Choroid plexus epithelial cell (primary cell): ENCODE measurements around the gene TMEM9.

Experiments used
- DNase-seq: peaks from one replicate; pipeline ENCODE4 v3.0.0-alpha.2; 2010; ENCODE audit warnings: low read depth
- H3K4me3 ChIP-seq: 2 replicates; pipeline ENCODE4 v1.5.1; 2011; ENCODE audit warnings: low read depth, mild to moderate bottlenecking, control low read depth, low read length, moderate library complexity
- TF ChIP-seq, protein P1 (sequence below): conservative IDR thresholded peaks from 2 replicates; pipeline ENCODE4 v1.5.1; 2011; ENCODE audit warnings: low read depth, mild to moderate bottlenecking, control low read depth, inconsistent platforms, low read length, moderate library complexity

The TMEM9 gene

DNA sequence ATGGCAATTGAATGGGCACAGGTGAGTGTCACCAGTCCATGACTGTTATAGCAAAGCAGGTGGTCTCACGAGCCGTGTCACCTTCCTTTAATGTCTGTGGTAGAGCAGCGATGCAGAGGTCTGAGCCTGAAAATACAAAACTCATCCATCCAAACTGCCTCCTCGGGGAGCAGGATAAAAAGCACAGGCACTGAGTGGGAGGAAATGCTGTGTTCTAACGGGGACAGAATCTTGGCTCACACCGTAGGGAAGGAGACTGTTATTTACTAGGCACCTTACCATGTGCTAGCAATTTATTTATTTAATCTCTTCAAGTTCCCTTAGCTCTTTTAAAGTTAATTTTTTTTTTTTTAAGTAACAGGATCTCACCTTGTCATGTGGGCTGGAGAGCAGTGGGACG lies 28.5 kb downstream of the TMEM9 start:
- H3K4me3 ChIP-seq, result no peak overlapping the region
- no peak for DNase-seq
- TF ChIP-seq, protein P1, sequence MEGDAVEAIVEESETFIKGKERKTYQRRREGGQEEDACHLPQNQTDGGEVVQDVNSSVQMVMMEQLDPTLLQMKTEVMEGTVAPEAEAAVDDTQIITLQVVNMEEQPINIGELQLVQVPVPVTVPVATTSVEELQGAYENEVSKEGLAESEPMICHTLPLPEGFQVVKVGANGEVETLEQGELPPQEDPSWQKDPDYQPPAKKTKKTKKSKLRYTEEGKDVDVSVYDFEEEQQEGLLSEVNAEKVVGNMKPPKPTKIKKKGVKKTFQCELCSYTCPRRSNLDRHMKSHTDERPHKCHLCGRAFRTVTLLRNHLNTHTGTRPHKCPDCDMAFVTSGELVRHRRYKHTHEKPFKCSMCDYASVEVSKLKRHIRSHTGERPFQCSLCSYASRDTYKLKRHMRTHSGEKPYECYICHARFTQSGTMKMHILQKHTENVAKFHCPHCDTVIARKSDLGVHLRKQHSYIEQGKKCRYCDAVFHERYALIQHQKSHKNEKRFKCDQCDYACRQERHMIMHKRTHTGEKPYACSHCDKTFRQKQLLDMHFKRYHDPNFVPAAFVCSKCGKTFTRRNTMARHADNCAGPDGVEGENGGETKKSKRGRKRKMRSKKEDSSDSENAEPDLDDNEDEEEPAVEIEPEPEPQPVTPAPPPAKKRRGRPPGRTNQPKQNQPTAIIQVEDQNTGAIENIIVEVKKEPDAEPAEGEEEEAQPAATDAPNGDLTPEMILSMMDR, result no peak

DNA sequence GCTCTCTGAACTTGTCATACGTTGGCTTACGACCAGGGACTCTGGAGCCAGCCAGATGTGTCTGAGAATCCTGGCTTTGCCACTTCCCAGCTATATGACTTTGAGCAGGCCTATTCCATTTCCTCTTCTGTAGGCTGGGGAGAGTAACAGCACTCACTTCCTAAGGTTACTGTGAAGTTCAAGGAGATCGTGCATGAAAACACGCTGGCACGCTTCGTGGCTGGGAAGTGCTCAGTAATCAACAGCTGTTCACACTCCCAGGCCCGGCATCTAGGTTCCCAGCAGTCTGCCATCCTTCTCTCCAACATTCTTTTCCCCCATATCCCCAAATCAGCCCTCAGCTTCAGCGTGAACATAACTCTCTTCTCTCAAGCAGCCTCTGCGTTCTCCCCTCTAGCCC lies 29.3 kb downstream of the TMEM9 start:
- TF ChIP-seq, protein P1, result no peak
- no peak for DNase-seq
- no peak overlapping the region for H3K4me3 ChIP-seq

DNA sequence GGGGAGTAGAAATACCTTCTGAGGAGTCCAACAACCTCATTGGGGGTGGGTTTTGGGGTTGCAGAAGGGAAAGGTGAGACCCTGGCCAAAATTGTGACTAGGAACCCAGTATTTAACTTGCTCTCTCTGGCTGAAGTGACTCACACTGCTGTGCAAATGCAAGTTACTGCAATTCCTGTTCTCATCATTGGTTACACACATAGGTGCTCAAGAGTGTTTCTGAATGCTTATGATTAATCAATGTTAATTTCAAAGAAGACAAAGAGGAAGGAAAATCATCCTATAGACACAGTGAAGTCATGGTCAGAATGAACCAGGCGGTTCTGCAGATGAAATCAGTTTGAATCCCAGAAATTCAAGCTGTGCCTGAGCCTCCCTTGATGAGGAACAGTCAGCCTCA lies 30.4 kb downstream of the TMEM9 start:
- DNase-seq, result no peak
- TF ChIP-seq, protein P1, result no peak
- no peak overlapping the region for H3K4me3 ChIP-seq

DNA sequence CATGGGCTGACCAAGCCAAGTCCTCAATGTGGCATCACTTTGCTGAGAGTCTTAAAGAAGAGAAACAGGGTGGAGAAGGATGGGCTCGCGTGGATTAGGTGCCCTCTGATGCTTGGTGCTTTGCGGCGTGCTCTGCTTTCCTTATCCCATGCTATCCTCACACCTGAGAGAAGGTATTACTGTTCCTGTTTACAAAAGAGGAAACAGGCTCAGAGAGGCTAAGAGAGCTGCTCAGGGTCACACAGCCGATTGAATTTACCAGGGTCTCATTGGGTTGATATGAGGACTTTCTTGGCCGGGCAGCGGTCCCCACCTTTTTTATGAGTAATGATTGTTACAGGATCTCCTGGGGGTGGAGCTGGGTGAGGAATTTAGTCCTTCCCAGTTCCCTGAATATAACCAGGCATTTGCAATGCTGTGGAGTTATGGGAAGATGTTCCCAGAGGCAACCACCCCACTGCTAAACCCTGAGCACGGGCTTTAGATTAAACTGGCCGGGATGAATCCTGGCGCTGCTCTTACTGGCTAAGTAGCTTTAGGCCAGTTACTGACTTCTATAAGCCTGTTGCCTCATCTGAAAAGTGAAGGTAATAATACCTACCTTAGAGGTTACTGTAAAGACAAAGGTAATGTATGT lies 31.8 kb downstream of the TMEM9 start:
- TF ChIP-seq, protein P1, result no peak
- DNase-seq, result no peak
- H3K4me3 ChIP-seq, result no peak overlapping the region

DNA sequence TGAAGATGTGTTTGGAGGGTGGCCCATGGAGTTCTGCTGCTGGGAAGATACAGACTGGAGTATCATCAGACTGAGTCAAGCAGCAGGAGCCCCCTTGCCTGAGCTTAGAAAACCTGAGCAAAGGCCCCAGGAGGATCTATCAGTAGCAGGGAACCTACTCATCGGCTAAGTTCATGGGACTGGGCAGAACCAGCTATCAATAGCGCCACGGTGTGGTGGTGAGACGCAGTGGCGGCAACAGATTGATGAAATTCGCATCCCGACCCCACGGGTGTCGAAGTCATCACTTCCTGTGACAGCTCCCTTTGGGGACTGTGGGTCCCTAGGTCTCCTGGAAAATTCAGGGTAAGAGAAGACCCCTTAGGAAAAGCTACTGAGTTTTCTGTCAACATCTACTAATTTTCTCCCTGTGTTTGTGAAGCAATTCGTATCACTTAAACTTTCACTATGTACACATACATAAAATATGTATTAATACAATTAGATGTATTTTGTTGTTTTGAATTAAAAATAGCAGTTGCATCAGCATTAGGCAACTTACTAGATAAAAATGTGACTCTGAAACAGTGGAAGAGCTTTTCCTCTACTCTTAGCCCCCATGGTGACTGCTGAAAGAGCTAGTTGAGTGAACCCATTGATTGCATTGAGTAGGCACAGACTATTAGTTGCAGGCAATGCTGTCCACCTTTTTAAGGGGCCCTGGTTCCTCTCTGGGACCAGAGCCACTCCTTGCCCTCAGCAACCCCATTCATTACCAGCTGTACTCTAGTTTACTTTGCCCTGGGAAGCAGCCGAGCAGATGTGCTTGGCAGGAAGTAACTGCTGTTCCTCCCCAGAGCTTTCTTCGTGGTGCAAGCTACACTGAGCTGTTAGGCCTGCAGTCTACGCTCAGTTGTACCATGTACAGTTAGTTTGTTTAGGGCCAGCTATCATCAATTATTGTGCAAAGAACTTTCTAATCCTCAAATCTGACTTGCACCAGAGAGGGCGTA lies 34.8 kb downstream of the TMEM9 start:
- H3K4me3 ChIP-seq, result no peak overlapping the region
- TF ChIP-seq, protein P1, result peak; percentile 85
- peak; percentile 68 for DNase-seq

DNA sequence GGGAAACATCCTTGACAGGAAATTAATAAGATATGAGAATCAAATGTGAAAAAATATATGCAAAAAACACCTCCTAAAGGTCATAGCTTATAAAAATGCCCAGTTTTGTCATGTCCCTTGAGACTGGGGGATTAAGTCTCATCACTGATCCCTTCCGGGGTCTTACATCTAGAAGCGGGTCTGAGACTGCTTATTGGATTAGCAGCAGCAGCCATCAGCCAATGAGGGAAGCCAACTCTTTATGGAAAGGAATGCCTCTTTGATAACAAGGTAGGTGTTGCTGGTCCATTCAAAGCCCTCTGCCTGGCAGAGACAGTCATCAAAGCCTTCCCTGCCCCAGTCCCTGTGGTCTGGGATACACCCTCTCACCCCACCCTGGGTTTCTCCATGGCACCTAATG lies 38.2 kb downstream of the TMEM9 start:
- TF ChIP-seq, protein P1, result no peak
- no peak overlapping the region for H3K4me3 ChIP-seq
- no peak for DNase-seq
